ENCODE measurements around the gene APAF1.

GRCh38 chr12:98678946-98679610 lies 34.0 kb downstream of the APAF1 start:
- TF ChIP-seq EZH2 (IDR thresholded peaks at IDR 0.05) (no peak), POLR2AphosphoS5 (IDR thresholded peaks at IDR 0.05; ENCODE audit: borderline replicate concordance, low read depth, low read length) (no peak), FOXP2 (optimal IDR thresholded peaks at IDR 0.05; ENCODE audit: control extremely low read depth, extremely low read length, insufficient read depth) (no peak)

Data from SK-N-MC (cell line).